ENCODE data around the gene NUP133.

DNA sequence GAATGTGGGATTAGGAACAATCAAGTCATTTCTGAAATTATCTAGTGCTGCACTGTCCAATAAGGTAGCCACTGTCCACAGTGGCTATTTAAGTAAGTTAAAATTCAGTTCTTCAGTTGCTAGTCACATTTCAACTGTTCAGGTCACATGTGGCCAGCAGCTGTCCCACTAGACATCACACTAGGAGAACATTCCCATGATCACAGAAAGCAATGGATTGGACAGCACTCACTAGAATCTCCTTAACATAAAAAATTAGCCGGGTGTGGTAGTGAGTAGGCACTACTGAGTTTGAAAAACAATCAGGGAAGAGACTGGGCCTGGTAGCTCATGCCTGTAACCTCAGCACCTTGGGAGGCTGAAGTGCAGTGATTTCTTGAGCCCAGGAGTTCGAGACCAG, 33.6 kb downstream of the NUP133 start:
- TF ChIP-seq POLR2A (IDR thresholded peaks at IDR 0.05) = no peak
- TF ChIP-seq, protein P1, sequence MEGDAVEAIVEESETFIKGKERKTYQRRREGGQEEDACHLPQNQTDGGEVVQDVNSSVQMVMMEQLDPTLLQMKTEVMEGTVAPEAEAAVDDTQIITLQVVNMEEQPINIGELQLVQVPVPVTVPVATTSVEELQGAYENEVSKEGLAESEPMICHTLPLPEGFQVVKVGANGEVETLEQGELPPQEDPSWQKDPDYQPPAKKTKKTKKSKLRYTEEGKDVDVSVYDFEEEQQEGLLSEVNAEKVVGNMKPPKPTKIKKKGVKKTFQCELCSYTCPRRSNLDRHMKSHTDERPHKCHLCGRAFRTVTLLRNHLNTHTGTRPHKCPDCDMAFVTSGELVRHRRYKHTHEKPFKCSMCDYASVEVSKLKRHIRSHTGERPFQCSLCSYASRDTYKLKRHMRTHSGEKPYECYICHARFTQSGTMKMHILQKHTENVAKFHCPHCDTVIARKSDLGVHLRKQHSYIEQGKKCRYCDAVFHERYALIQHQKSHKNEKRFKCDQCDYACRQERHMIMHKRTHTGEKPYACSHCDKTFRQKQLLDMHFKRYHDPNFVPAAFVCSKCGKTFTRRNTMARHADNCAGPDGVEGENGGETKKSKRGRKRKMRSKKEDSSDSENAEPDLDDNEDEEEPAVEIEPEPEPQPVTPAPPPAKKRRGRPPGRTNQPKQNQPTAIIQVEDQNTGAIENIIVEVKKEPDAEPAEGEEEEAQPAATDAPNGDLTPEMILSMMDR (IDR thresholded peaks at IDR 0.05) = no peak

Data from thyroid gland (tissue), 4 donors.